B cell (primary cell): ENCODE data around the gene TOM1L2. TPM values are rescaled to one million over a fixed set of nuclear protein-coding genes. Genes with fewer than 3 reads are reported as not detected.

Experiments used
- ATAC-seq: fragments of 200-7000 bp; cut with Tn5 transposase; one replicate; pipeline ENCODE4 v1.10.0; 2021; ENCODE audit warnings: low read depth, mild to moderate bottlenecking, moderate number of reproducible peaks, moderate library complexity
- CTCF ChIA-PET: fragments of 350-600 bp; sonication (Branson Sonifier 250); formaldehyde crosslinking; loops from one replicate; lab custom pipeline; 2021; ENCODE audit warnings: antibody characterized with exemption, inconsistent platforms; lab: Charles Lee
- POLR2A ChIA-PET: fragments of 350-600 bp; sonication (Branson Sonifier 250); formaldehyde crosslinking; loops from one replicate; lab custom pipeline; 2021; ENCODE audit warnings: antibody characterized with exemption; lab: Charles Lee
- DNase-seq: peaks from one replicate; pipeline ENCODE4 v3.0.0; 2013
- H2AFZ ChIP-seq: 2 replicates; pipeline ENCODE4 v1.6.1; 2012; ENCODE audit warnings: mild to moderate bottlenecking, low read depth, low read length; ENCODE audit not compliant: insufficient read depth, poor library complexity, severe bottlenecking
- H3K27ac ChIP-seq, 2 donors: 1 replicate in 1 of 2; 2 replicates in 1 of 2; pipeline ENCODE4 v1.5.1; 2012 to 2013; ENCODE audit warnings: low read length in 2 of 2, mild to moderate bottlenecking in 2 of 2, moderate library complexity in 1 of 2
- H3K27me3 ChIP-seq, 4 experiments: fragments of 200-600 bp in 1 of 4; sonication (generic) in 1 of 4; replicated peaks in 1 of 4; 1 replicate in 2 of 4; 2 replicates in 2 of 4; pipeline versions ENCODE4 v1.6.1 to v1.7.0; 2013 to 2016; ENCODE audit warnings: low read length in 3 of 4, mild to moderate bottlenecking in 2 of 4, mixed read lengths in 1 of 4, moderate library complexity in 1 of 4; ENCODE audit not compliant: insufficient read depth in 4 of 4, control insufficient read depth in 3 of 4; ENCODE audit errors: control extremely low read depth in 1 of 4
- H3K36me3 ChIP-seq, 2 experiments: replicated peaks in 1 of 2; 1 replicate in 1 of 2; 2 replicates in 1 of 2; pipeline versions ENCODE4 v1.6.1 to v1.7.1; 2013; ENCODE audit warnings: low read length in 1 of 2; ENCODE audit not compliant: insufficient read depth in 2 of 2, control insufficient read depth in 1 of 2; ENCODE audit errors: control extremely low read depth in 1 of 2, extremely low read depth in 1 of 2
- H3K4me1 ChIP-seq, 2 donors: fragments of 200-600 bp in 1 of 2; sonication (generic) in 1 of 2; 1 replicate in 1 of 2; 2 replicates in 1 of 2; pipeline versions ENCODE4 v1.5.1 to v1.6.1; 2013 to 2017; ENCODE audit warnings: low read length in 2 of 2; ENCODE audit not compliant: control insufficient read depth in 2 of 2, insufficient read depth in 2 of 2
- H3K4me2 ChIP-seq: replicated peaks from 2 replicates; pipeline ENCODE3; 2012; ENCODE audit warnings: mild to moderate bottlenecking, low read depth, low read length; ENCODE audit not compliant: poor library complexity, severe bottlenecking
- H3K4me3 ChIP-seq, 5 experiments: fragments of 200-600 bp in 1 of 5; sonication (generic) in 1 of 5; 1 replicate in 3 of 5; 2 replicates in 2 of 5; pipeline versions ENCODE4 v1.5.1 to v1.7.0; 2011 to 2016; ENCODE audit warnings: low read length in 4 of 5, mild to moderate bottlenecking in 4 of 5, low read depth in 2 of 5, control low read depth in 1 of 5, moderate library complexity in 1 of 5; ENCODE audit not compliant: insufficient read depth in 1 of 5; ENCODE audit errors: control extremely low read depth in 1 of 5, extremely low read depth in 1 of 5
- H3K79me2 ChIP-seq: fragments of 200-600 bp; sonication (generic); one replicate; pipeline ENCODE4 v1.6.0; 2016; ENCODE audit warnings: low read length; ENCODE audit not compliant: control insufficient read depth, insufficient read depth
- H3K9ac ChIP-seq: fragments of 200-600 bp; sonication (generic); 2 replicates; pipeline ENCODE4 v1.6.1; 2017; ENCODE audit warnings: mild to moderate bottlenecking, low read length, moderate library complexity
- H3K9me3 ChIP-seq, 3 donors: one replicate each; pipeline versions ENCODE4 v1.6.1 to v1.7.1; 2013; ENCODE audit warnings: low read length in 2 of 3; ENCODE audit not compliant: control insufficient read depth in 2 of 3, insufficient read depth in 1 of 3; ENCODE audit errors: control extremely low read depth in 1 of 3
- H4K20me1 ChIP-seq: 2 replicates; pipeline ENCODE4 v1.6.0; 2012; ENCODE audit warnings: mild to moderate bottlenecking, low read length; ENCODE audit not compliant: insufficient read depth, control insufficient read depth, poor library complexity, severe bottlenecking
- H3K27ac Mint-ChIP-seq: one replicate; pipeline ENCODE4 v1.8.0; 2021; ENCODE audit warnings: mixed read lengths
- H3K27me3 Mint-ChIP-seq: one replicate; pipeline ENCODE4 v1.8.0; 2021; ENCODE audit warnings: mixed read lengths
- H3K4me1 Mint-ChIP-seq: one replicate; pipeline ENCODE4 v1.8.0; 2021; ENCODE audit warnings: mixed read lengths
- H3K4me3 Mint-ChIP-seq: one replicate; pipeline ENCODE4 v1.8.0; 2021; ENCODE audit warnings: mixed read lengths
- H3K9me3 Mint-ChIP-seq: one replicate; pipeline ENCODE4 v1.8.0; 2022; ENCODE audit warnings: mixed read lengths; ENCODE audit not compliant: insufficient read depth
- EZH2 ChIP-seq: IDR thresholded peaks from 2 replicates; pipeline ENCODE4 v1.6.1; 2012; ENCODE audit warnings: borderline replicate concordance, low read depth, mild to moderate bottlenecking, moderate library complexity, low read length; ENCODE audit not compliant: insufficient read depth, poor library complexity, severe bottlenecking
- WGBS: methylation state at CpG from one replicate; pipeline ENCODE4 v1.1.5; 2013; ENCODE audit warnings: missing lambda C conversion rate; ENCODE audit not compliant: insufficient coverage; 5-methylcytosine and 5-hydroxymethylcytosine counted together
- intact Hi-C: fragments of 100-400 bp; cut with micrococcal nuclease; formaldehyde crosslinking; loops from one replicate; pipeline ENCODE4 v1.10.0; 2022
- polyA plus RNA-seq: library from polyadenylated mRNA; depleted of rRNA; stranded (reverse); fragments of >200 nt; gene quantifications from 2 replicates; pipeline ENCODE4 v1.2.3, GENCODE V29; 2012
- total RNA-seq, 2 donors: library from RNA; stranded (reverse); fragments of 120-200 nt in 1 of 2; gene quantifications; 1 replicate in 1 of 2; 2 replicates in 1 of 2; pipeline versions ENCODE4 v1.2.3 to v1.2.4, GENCODE V29; 2013 to 2022
- TF ChIP-seq, protein P1 (sequence below): fragments of 200-600 bp; IDR thresholded peaks from one replicate; pipeline ENCODE4 v1.8.0; 2022; ENCODE audit warnings: antibody characterized with exemption, mild to moderate bottlenecking

TOM1L2 gene
- total and polyA plus RNA-seq, 2 donors (not counting 1 experiment from before 2014, with no cell fraction given) = 25.1 to 29.7 TPM

DNA sequence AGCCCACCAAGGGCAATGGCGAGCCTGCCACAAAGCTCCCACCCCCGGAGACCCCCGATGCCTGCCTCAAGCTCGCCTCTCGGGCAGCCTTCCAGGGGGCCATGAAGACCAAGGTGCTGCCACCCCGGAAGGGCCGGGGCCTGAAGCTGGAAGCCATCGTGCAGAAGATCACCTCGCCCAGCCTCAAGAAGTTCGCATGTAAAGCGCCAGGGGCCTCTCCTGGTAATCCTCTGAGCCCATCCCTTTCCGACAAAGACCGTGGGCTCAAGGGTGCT, 175.5 kb downstream of the TOM1L2 start:
- CTCF ChIA-PET = no interaction called here
- H3K27me3 Mint-ChIP-seq = no peaks in the 10 kb centered on the region

DNA sequence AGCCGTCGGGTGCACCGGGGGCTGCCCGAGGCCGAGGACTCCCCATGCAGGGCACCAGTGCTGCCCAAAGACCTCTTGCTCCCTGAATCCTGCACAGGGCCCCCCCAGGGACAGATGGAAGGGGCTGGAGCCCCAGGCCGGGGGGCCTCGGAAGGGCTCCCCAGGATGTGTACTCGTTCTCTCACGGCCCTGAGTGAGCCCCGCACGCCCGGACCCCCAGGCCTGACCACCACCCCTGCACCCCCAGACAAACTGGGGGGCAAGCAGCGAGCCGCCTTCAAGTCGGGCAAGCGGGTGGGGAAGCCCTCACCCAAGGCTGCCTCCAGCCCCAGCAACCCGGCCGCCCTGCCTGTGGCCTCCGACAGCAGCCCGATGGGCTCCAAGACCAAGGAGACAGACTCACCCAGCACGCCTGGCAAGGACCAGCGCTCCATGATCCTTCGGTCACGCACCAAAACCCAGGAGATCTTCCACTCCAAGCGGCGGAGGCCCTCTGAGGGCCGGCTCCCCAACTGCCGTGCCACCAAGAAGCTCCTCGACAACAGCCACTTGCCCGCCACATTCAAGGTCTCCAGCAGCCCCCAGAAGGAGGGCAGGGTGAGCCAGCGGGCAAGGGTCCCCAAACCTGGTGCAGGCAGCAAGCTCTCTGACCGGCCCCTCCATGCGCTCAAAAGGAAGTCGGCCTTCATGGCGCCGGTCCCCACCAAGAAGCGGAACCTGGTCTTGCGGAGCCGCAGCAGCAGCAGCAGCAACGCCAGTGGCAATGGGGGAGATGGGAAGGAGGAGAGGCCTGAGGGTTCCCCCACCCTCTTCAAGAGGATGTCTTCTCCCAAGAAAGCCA, 176.0 kb downstream of the TOM1L2 start:
- Mint-ChIP-seq H3K4me1 (peaks cover 19% of the 10 kb centered on the region), H3K9me3 (no peaks in the 10 kb centered on the region), H3K27me3 (no peaks in the 10 kb centered on the region), H3K4me3 (no peak overlapping the region), H3K27ac (no peak overlapping the region)
- Histone ChIP-seq H3K4me2 (no peak overlapping the region), H3K79me2 (peaks cover 11% of the 10 kb centered on the region), H3K9ac (no peak overlapping the region), H3K4me3 (no peak overlapping the region), H2AFZ (no peak overlapping the region), H3K27me3 (no peaks in the 10 kb centered on the region), H3K9me3 (no peaks in the 10 kb centered on the region), H3K27ac (no peak overlapping the region), H3K4me1 (peaks cover 9 to 18% of the 10 kb centered on the region in 2 donors), H3K36me3 (peaks cover 0 to 17% of the 10 kb centered on the region in 2 experiments), H4K20me1 (peaks cover 6% of the 10 kb centered on the region)
- intact Hi-C loops = no loop called here
- ChIA-PET CTCF (no interaction called here), POLR2A (no interaction called here)
- TF ChIP-seq EZH2 = no peak
- TF ChIP-seq, protein P1, sequence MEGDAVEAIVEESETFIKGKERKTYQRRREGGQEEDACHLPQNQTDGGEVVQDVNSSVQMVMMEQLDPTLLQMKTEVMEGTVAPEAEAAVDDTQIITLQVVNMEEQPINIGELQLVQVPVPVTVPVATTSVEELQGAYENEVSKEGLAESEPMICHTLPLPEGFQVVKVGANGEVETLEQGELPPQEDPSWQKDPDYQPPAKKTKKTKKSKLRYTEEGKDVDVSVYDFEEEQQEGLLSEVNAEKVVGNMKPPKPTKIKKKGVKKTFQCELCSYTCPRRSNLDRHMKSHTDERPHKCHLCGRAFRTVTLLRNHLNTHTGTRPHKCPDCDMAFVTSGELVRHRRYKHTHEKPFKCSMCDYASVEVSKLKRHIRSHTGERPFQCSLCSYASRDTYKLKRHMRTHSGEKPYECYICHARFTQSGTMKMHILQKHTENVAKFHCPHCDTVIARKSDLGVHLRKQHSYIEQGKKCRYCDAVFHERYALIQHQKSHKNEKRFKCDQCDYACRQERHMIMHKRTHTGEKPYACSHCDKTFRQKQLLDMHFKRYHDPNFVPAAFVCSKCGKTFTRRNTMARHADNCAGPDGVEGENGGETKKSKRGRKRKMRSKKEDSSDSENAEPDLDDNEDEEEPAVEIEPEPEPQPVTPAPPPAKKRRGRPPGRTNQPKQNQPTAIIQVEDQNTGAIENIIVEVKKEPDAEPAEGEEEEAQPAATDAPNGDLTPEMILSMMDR = no peak
- no peak for DNase-seq
- 97% methylated on average over 37 of the region's 40 CpGs for WGBS
- ATAC-seq = no peak

More for the DNA sequence above, 175.5 kb downstream of the TOM1L2 start:
- no peak overlapping the region for H3K9ac ChIP-seq
- intact Hi-C loops = no loop called here
- ATAC-seq (no peak), DNase-seq (no peak)
- WGBS = 98% methylated on average over 11 of the region's 13 CpGs
- Mint-ChIP-seq H3K27ac (no peak overlapping the region), H3K4me1 (peaks cover 15% of the 10 kb centered on the region), H3K4me3 (no peak overlapping the region), H3K9me3 (no peaks in the 10 kb centered on the region)
- peaks cover under 1% of the 10 kb centered on the region for H4K20me1 ChIP-seq
- no peak overlapping the region for H3K27ac ChIP-seq
- no peak overlapping the region for H2AFZ ChIP-seq
- POLR2A ChIA-PET = no interaction called here
- H3K4me3 ChIP-seq = no peak overlapping the region
- no peaks in the 10 kb centered on the region for H3K9me3 ChIP-seq
- peaks cover 5% of the 10 kb centered on the region for H3K79me2 ChIP-seq
- H3K27me3 ChIP-seq = no peaks in the 10 kb centered on the region
- peaks cover 0 to 17% of the 10 kb centered on the region in 2 experiments for H3K36me3 ChIP-seq
- TF ChIP-seq EZH2 = no peak
- TF ChIP-seq, protein P1 = no peak
- no peak overlapping the region for H3K4me2 ChIP-seq
- H3K4me1 ChIP-seq = peaks cover 7 to 15% of the 10 kb centered on the region in 2 donors
